Smooth muscle cell (in vitro differentiated cells): ENCODE measurements around the gene PLGRKT. TPM values are rescaled to one million over a fixed set of nuclear protein-coding genes. Genes with fewer than 3 reads are reported as not detected.
"Not testable (repeated sequence)": the region's sequence is repeated elsewhere in the genome, so short reads cannot be mapped to it uniquely, and the experiment has no call there.

Source experiments
- DNase-seq: peaks from one replicate; lab custom pipeline; 2025; ENCODE audit not compliant: unreplicated experiment; lab: John Stamatoyannopoulos, UW
- H2AFZ ChIP-seq: fragments of 200-600 bp; sonication (generic); 2 replicates; pipeline ENCODE4 v1.6.0; 2016; ENCODE audit warnings: antibody characterized with exemption, low read depth, mild to moderate bottlenecking
- H3F3A ChIP-seq: fragments of 200-600 bp; sonication (generic); 2 replicates; pipeline ENCODE4 v1.6.0; 2017; ENCODE audit warnings: antibody characterized with exemption, low read depth
- H3K27ac ChIP-seq: fragments of 200-600 bp; sonication (generic); 2 replicates; pipeline ENCODE4 v1.5.1; 2016; ENCODE audit warnings: low read depth, mild to moderate bottlenecking
- H3K27me3 ChIP-seq: fragments of 200-600 bp; sonication (generic); 2 replicates; pipeline ENCODE4 v1.6.1; 2016; ENCODE audit warnings: low read depth, mild to moderate bottlenecking
- H3K36me3 ChIP-seq: fragments of 200-600 bp; sonication (generic); 2 replicates; pipeline ENCODE4 v1.5.1; 2016; ENCODE audit warnings: low read depth
- H3K4me1 ChIP-seq: fragments of 200-600 bp; sonication (generic); 2 replicates; pipeline ENCODE4 v1.5.1; 2016; ENCODE audit warnings: low read depth
- H3K4me2 ChIP-seq: fragments of 200-600 bp; sonication (generic); 2 replicates; pipeline ENCODE4 v1.6.0; 2016; ENCODE audit warnings: mild to moderate bottlenecking
- H3K4me3 ChIP-seq: fragments of 200-600 bp; sonication (generic); 2 replicates; pipeline ENCODE4 v1.5.1; 2016; ENCODE audit warnings: mild to moderate bottlenecking
- H3K79me2 ChIP-seq: fragments of 200-600 bp; sonication (generic); 2 replicates; pipeline ENCODE4 v1.6.0; 2016; ENCODE audit warnings: low read depth, mild to moderate bottlenecking
- H3K9ac ChIP-seq: fragments of 200-600 bp; sonication (generic); 2 replicates; pipeline ENCODE4 v1.6.0; 2016; ENCODE audit warnings: low read depth
- H3K9me3 ChIP-seq: fragments of 200-600 bp; sonication (generic); replicated peaks from 2 replicates; pipeline ENCODE4 v1.5.1; 2016; ENCODE audit warnings: low read depth
- H4K20me1 ChIP-seq: fragments of 200-600 bp; sonication (generic); 2 replicates; pipeline ENCODE4 v1.6.0; 2016; ENCODE audit warnings: low read depth
- CTCF ChIP-seq: fragments of 200-600 bp; sonication (generic); IDR thresholded peaks from 2 replicates; pipeline ENCODE4 v1.5.1; 2017; ENCODE audit warnings: borderline replicate concordance, mild to moderate bottlenecking, antibody characterized with exemption; ENCODE audit not compliant: insufficient read depth, poor library complexity, severe bottlenecking
- WGBS: methylation state at CpG from one replicate; pipeline ENCODE4 v1.1.7; 2016; ENCODE audit warnings: low lambda C conversion rate; 5-methylcytosine and 5-hydroxymethylcytosine counted together
- polyA plus RNA-seq: library from polyadenylated mRNA; unstranded; fragments of >200 nt; fragmentation: Nextera tagmentation; extraction: Ambion mirVana; gene quantifications from 2 replicates; pipeline ENCODE4 v1.2.1, GENCODE V29; 2016
- total RNA-seq: library from RNA; depleted of rRNA; stranded (reverse); fragments of >200 nt; gene quantifications from 2 replicates; pipeline ENCODE4 v1.2.3, GENCODE V29; 2014

Gene PLGRKT
- total and polyA plus RNA-seq, 2 experiments from 2014 or later, result 39.8 to 40.1 TPM

- Histone ChIP-seq H3K9ac (peak overlapping the region; percentile 86), H2AFZ (peak overlapping the region; percentile 53), H3F3A (no peaks in the 10 kb centered on the region), H3K36me3 (no peaks in the 10 kb centered on the region), H3K9me3 (no peaks in the 10 kb centered on the region), H4K20me1 (no peaks in the 10 kb centered on the region), H3K4me3 (peak overlapping the region; percentile 56), H3K4me1 (peaks cover 4% of the 10 kb centered on the region), H3K79me2 (no peaks in the 10 kb centered on the region), H3K4me2 (peak overlapping the region; percentile 80), H3K27me3 (no peaks in the 10 kb centered on the region), H3K27ac (peak overlapping the region; percentile 93)
- TF ChIP-seq CTCF, result no peak
- 72% methylated on average over 21 of the region's 21 CpGs for WGBS
- no peak for DNase-seq
Observed at GRCh38 chr9:5438301-5439162, 807 bp upstream of the PLGRKT start.

- H3K9me3 ChIP-seq, result no peaks in the 10 kb centered on the region
- no peak overlapping the region for H2AFZ ChIP-seq
- H3K79me2 ChIP-seq, result no peaks in the 10 kb centered on the region
- DNase-seq, result no peak
- peak overlapping the region; percentile 56 for H3K4me3 ChIP-seq
- no peaks in the 10 kb centered on the region for H4K20me1 ChIP-seq
- peak overlapping the region; percentile 86 for H3K9ac ChIP-seq
- peak overlapping the region; percentile 80 for H3K4me2 ChIP-seq
- WGBS, result 100% methylated on average over 2 of the region's 2 CpGs
- H3K27ac ChIP-seq, result peak overlapping the region; percentile 93
- H3K27me3 ChIP-seq, result no peaks in the 10 kb centered on the region
- H3K4me1 ChIP-seq, result peaks cover 4% of the 10 kb centered on the region
- no peak for TF ChIP-seq CTCF
- no peaks in the 10 kb centered on the region for H3F3A ChIP-seq
- H3K36me3 ChIP-seq, result no peaks in the 10 kb centered on the region
Observed at GRCh38 chr9:5436441-5436840, 1.3 kb downstream of the PLGRKT start.

- WGBS, result 87% methylated on average over 3 of the region's 3 CpGs
- no peaks in the 10 kb centered on the region for H3F3A ChIP-seq
- H3K36me3 ChIP-seq, result no peaks in the 10 kb centered on the region
- no peak for TF ChIP-seq CTCF
- H3K9me3 ChIP-seq, result no peaks in the 10 kb centered on the region
- H3K27ac ChIP-seq, result no peak overlapping the region
- no peak overlapping the region for H3K9ac ChIP-seq
- no peak for DNase-seq
- no peak overlapping the region for H3K4me3 ChIP-seq
- H3K4me1 ChIP-seq, result peaks cover 4% of the 10 kb centered on the region
- H3K79me2 ChIP-seq, result no peaks in the 10 kb centered on the region
- no peak overlapping the region for H2AFZ ChIP-seq
- H3K27me3 ChIP-seq, result no peaks in the 10 kb centered on the region
- no peak overlapping the region for H3K4me2 ChIP-seq
- no peaks in the 10 kb centered on the region for H4K20me1 ChIP-seq
Observed at GRCh38 chr9:5435912-5436311, 1.8 kb downstream of the PLGRKT start.

GRCh38 chr9:5433841-5434810, 3.6 kb downstream of the PLGRKT start:
- H3K27ac ChIP-seq, DNase-seq, H2AFZ ChIP-seq, H3K9ac ChIP-seq, H4K20me1 ChIP-seq, H3K79me2 ChIP-seq, H3F3A ChIP-seq, H3K36me3 ChIP-seq, H3K9me3 ChIP-seq, H3K4me2 ChIP-seq, H3K27me3 ChIP-seq, H3K4me1 ChIP-seq, H3K4me3 ChIP-seq: not testable (repeated sequence)
- WGBS, result 98% methylated on average over 61 of the region's 65 CpGs

GRCh38 chr9:5433328-5433727, 4.4 kb downstream of the PLGRKT start:
- not testable (repeated sequence) for DNase-seq, H3K9ac ChIP-seq, H3K4me2 ChIP-seq, H3K9me3 ChIP-seq, H3F3A ChIP-seq, H4K20me1 ChIP-seq, H2AFZ ChIP-seq, H3K36me3 ChIP-seq, H3K4me1 ChIP-seq, H3K27ac ChIP-seq, H3K27me3 ChIP-seq, H3K4me3 ChIP-seq, H3K79me2 ChIP-seq
- 98% methylated on average over 25 of the region's 26 CpGs for WGBS
